Measurements from ENCODE around the gene SIK2.
A peak's percentile ranks its signal among the peaks of the same experiment; 100 is the strongest.
"Not testable (repeated sequence)": the region's sequence is repeated elsewhere in the genome, so short reads cannot be mapped to it uniquely, and the experiment has no call there.

The SIK2 gene

GRCh38 chr11:111627591-111627990 lies 25.3 kb downstream of the SIK2 start:
- ATAC-seq (no peak), DNase-seq (no peak)

GRCh38 chr11:111629499-111629898 lies 27.2 kb downstream of the SIK2 start:
- ATAC-seq: no peak
- DNase-seq: no peak

GRCh38 chr11:111631024-111631665 lies 28.9 kb downstream of the SIK2 start:
- no peak for ATAC-seq
- DNase-seq: no peak

- no peak for DNase-seq
These were observed 29.4 kb downstream of the SIK2 start for GRCh38 chr11:111631666-111632039.

GRCh38 chr11:111632516-111633220 lies 30.4 kb downstream of the SIK2 start:
- ATAC-seq (no peak), DNase-seq (no peak)

More at GRCh38 chr11:111631666-111632039, 29.4 kb downstream of the SIK2 start:
- no peak for ATAC-seq

GRCh38 chr11:111633248-111633647 lies 31.0 kb downstream of the SIK2 start:
- ATAC-seq (no peak), DNase-seq (no peak)

- ATAC-seq (peak; percentile 63), DNase-seq (no peak)
These were observed 31.6 kb downstream of the SIK2 start for GRCh38 chr11:111633756-111634362.

- DNase-seq (no peak), ATAC-seq (no peak)
These were observed 32.9 kb downstream of the SIK2 start for GRCh38 chr11:111634981-111635705.

GRCh38 chr11:111635706-111636045 lies 33.4 kb downstream of the SIK2 start:
- DNase-seq (no peak), ATAC-seq (no peak)

GRCh38 chr11:111637885-111638284 lies 35.6 kb downstream of the SIK2 start:
- no peak for ATAC-seq
- no peak for DNase-seq

- ATAC-seq (no peak), DNase-seq (no peak)
These were observed 37.1 kb downstream of the SIK2 start for GRCh38 chr11:111639226-111639925.

- DNase-seq: no peak
- ATAC-seq: no peak
These were observed 39.2 kb downstream of the SIK2 start for GRCh38 chr11:111641339-111642015.

- ATAC-seq (no peak), DNase-seq (no peak)
These were observed 40.3 kb downstream of the SIK2 start for GRCh38 chr11:111642542-111642941.

GRCh38 chr11:111644922-111645321 lies 42.7 kb downstream of the SIK2 start:
- DNase-seq (no peak), ATAC-seq (no peak)

- no peak for DNase-seq
- ATAC-seq: no peak
These were observed 43.5 kb downstream of the SIK2 start for GRCh38 chr11:111645657-111646316.

- not testable (repeated sequence) for DNase-seq, ATAC-seq
These were observed 49.1 kb downstream of the SIK2 start for GRCh38 chr11:111651336-111651735.

GRCh38 chr11:111652184-111652583 lies 49.9 kb downstream of the SIK2 start:
- no peak for DNase-seq
- ATAC-seq: no peak

GRCh38 chr11:111654601-111655000 lies 52.4 kb downstream of the SIK2 start:
- no peak for ATAC-seq
- no peak for DNase-seq

GRCh38 chr11:111655924-111656323 lies 53.7 kb downstream of the SIK2 start:
- no peak for ATAC-seq

GRCh38 chr11:111657905-111658304 lies 55.7 kb downstream of the SIK2 start:
- not testable (repeated sequence) for ATAC-seq, DNase-seq

More at GRCh38 chr11:111655924-111656323, 53.7 kb downstream of the SIK2 start:
- no peak for DNase-seq

GRCh38 chr11:111658493-111658892 lies 56.2 kb downstream of the SIK2 start:
- ATAC-seq, DNase-seq: not testable (repeated sequence)
